T-helper 2 cell treated with Interferon-gamma antibody and Interleukin-4, amounts not matched to agents 100 ng/mL and 5 ng/mL, for 36 hours (primary cell): Measurements from ENCODE around the gene PPP1R7. TPM values are rescaled to one million over a fixed set of nuclear protein-coding genes. Genes with fewer than 3 reads are reported as not detected.

ENCODE experiments used
- intact Hi-C: fragments of 100-400 bp; cut with micrococcal nuclease; formaldehyde crosslinking; loops from one replicate; pipeline ENCODE4 v1.15.1; 2023
- total RNA-seq: library from RNA; stranded (reverse); gene quantifications from 2 replicates; pipeline ENCODE4 v1.2.3, GENCODE V29; 2022

PPP1R7 gene
- total RNA-seq, 1 donor from 2014 or later, result 93.6 TPM

DNA sequence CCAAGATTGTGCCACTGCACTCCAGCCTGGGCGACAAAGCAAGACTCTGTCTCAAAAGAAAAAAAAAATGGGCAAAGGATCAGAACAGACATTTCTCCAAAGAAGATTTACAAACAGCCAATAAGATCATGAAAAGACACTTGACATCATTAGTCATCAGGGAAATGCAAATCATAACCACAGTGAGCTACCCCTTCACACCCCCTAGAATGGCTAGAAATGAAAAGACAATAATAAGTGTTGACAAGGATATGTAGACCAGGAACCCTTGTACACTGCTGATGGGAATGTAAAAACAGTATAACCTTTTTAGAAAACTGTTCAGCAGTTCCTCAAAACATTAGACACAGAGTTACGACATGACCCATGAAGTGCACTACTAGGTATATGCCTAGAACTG, 29.8 kb upstream of the PPP1R7 start:
- intact Hi-C loops, result no loop called here

DNA sequence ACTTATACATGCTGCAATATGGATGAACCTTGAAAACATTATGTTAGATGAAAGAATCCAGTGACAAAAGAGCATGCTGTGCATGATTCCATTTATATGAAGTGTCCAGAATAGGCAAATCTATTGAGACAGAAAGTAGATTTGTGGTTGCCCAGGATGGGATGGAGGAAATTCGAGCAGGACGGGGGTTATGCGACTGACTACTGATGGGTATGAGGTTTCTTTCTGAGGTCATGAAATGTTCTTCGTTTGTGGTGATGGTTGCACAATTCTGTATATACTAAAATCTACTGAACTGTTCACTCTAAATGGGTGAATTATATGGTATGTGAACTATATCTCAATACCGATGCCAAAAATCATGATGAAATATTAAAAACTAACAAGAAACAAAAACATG, 29.3 kb upstream of the PPP1R7 start:
- intact Hi-C loops, result no loop called here

DNA sequence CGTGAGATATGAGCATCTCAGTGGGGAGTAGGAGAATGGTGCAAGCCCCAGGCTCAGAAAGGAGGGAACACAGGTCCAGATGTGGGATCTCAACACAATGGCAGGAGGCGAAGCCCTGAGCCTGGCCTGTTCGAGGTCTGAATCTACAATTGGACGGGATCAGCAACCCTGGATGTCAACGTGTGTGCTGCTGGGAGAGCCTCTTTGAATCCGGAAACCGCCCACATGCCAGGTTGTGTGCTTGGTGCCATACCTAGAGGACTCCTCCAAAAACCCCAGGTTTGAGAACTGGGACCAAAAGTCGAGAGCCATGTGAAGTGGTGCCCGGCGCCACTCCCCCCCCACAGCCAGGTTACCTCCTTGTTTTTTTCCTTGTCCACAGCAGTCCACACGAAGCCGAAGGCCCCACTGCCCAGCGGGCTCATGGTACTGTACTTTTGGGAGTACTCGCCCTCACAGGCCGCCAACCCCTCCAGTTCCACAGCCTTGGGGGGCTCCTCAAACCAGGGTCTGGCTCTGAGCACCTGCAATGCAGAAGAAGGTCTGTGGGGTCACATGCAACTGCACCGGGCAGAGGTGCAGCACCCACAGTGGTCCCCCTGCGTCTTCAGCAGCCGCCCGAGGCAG, 27.8 kb upstream of the PPP1R7 start:
- intact Hi-C loops, result no loop called here

DNA sequence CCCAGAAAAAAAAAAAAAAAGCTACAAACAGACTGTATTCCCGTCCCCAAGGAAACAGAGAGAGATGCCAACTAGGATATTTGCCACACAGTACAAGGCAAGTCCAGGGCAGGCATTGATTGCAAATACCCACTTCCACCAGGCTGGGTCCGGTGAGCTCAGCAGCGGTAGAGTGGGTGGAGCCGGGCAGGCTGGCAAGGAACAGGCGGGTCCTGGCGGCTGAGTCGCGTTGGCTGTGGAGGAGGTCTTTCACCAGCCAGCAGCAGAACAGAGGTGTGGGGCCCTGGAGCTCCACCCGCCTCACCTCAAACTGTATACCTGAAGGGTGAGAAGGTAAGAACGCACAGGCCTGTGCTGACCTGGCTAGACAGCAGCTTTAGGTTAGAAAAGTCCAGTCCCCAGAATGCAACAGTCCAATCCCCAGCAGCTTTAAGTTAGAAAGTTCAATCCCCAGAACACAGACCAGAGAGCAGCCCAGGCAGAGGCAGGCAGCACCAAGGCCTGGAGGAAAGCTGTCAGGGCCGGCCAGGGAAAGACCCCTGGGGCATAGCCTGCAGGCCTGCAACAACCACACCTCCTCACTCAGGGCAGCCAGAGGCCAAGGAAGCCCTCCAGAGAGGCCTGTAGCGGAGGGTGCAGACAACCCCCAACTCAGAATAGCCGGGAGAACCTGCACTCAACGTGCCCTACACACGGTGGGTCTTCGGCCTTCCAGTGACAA, 26.3 kb upstream of the PPP1R7 start:
- intact Hi-C loops, result no loop called here

DNA sequence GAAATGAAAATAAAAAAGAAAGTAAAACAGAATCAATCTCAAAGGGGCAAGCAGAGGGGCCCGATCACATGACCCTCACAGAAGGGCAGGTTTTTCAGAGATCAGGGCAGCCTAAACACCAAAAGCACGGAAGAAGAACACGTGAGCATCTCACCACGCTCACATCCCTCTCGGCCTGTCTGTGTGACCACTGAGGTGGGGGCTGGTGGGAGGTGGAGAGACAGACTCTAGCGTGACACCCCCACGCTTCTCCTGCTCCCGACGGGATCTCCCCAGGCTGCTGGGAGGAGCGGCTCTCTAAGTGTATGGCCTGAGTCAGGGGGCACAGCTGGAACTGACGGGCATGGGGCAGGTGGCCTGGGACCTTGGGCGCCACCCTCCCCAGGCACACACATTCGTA, 24.6 kb upstream of the PPP1R7 start:
- intact Hi-C loops, result no loop called here

DNA sequence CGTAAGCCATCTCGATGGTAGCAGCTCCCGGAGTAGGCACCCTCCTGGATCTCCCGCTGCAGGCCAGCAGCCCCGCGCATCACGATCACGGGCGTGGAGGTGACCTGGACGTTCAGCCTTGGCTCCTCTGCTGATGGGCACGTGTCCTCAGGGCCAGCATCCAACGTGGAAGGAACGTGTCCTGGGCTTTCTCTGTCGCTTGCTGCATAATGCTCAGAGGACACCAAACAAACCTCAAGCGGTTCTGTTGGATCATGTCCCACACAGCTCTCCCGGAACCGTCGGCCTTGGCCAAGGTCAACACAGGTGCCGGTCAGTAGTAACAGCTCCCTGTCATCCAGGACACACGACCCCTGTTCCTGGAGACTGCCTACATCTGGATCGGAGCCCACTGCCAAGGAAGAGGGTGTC, 24.1 kb upstream of the PPP1R7 start:
- intact Hi-C loops, result no loop called here

DNA sequence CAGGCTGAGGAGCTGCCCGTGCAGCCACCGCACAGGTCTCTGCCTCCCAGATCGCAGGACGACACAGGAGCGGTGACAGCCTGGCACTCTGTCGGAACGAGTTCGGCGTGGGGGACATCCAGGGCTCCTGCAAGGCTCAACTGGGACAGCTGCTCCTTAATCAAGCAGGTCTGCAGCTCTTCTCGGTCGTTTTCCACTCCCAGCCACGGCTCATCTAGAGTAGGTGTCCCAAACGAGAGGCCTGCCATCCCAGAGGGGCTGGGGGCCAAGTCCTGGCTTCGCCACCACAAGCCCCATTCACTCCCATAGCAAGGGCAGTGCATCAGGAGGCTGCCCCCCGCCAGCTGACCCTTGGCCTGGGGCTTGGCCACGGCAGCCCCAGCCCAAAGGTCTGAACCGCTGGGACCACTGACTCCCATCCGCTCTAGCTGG, 23.5 kb upstream of the PPP1R7 start:
- intact Hi-C loops, result no loop called here

DNA sequence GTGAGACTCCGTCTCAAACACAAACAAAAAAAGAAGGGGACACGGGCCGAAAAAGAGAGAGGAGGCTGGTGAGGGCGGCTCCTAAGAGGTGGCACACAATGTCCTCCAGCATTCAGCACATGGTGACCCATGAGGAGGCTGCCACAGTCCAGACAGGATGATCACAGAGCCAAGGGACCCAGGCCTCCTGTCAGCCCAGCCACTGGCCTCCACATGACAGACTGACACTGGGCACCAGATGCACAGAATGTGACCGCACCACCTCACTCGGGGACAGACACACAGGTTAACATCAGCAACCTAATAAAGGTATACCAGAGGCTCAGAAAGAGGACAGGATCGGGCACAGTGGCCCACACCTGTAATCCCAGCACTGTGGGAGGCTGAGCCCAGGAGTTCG, 22.0 kb upstream of the PPP1R7 start:
- intact Hi-C loops, result no loop called here

DNA sequence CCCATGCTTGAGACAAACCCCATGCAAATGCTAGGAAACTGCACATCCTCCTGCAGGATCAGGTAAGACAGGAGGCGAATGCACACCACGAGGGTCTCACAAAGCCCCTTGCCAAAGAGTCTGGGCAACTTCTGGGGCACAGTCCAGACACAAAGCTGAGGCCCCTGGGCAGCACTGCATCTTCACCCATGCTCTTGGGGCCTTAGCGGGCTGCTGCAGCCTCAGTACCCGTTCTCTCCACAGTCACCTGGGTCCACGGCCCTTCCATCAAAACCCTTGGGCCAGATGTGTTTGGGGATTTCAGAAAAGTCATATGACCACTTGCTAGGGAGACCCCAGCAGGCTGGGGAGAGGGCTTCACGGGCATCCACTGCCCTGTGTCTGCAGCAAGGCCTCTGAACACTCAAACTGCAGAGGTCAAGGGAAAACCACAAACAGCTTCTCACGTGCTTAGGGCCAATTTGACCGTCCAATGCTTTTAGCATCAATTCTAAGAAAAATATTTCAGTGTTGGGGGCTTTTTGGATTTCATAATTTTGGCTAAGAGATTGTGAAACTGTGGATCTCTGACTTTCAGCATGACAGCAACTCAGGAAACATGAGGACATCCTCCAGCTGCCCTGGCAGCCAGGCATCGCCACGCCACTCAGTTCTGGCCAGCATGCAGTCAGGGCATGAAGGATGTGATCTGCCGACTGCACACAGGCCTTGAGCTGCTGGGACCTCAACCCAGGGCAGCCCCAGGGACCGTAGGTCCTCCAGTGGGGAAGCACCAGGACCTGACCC, 21.0 kb upstream of the PPP1R7 start:
- intact Hi-C loops, result no loop called here

DNA sequence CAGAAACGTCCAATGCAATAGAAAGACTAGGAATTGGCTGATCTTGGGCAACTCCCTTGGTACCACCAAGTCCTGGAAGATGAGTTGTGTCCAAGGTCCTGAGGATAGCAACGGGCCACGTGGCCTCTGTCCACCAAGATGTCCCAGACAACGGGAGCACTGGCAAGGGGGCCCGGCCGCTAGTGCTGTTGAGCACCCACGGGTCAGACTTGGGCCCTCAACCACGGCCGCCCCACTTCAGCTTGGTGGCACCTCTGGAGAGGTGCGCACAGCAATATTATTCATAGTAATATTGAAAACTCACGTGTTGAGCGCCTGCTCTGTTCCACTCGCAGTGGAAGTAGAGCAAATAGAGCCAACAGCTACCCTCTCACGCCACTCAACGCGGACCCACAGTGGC, 20.0 kb upstream of the PPP1R7 start:
- intact Hi-C loops, result no loop called here

DNA sequence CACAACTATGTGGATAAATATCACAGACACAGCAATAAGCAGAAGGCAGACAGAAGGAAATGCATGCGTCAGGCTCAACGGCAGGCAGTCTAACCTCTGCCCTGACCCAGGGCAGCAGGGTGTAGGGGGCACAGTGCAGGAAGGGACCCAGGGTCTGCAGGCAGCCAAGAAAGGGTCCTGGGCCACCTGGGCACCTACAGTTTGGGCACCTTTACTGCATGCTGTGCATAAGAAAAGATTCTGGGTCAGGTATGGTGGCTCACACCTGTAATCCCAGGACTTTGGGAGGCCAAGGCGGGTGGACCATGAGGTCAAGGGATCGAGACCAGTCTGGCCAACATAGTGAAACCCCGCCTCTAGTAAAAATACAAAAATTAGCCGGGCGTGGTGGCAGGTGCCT, 18.7 kb upstream of the PPP1R7 start:
- intact Hi-C loops, result no loop called here

DNA sequence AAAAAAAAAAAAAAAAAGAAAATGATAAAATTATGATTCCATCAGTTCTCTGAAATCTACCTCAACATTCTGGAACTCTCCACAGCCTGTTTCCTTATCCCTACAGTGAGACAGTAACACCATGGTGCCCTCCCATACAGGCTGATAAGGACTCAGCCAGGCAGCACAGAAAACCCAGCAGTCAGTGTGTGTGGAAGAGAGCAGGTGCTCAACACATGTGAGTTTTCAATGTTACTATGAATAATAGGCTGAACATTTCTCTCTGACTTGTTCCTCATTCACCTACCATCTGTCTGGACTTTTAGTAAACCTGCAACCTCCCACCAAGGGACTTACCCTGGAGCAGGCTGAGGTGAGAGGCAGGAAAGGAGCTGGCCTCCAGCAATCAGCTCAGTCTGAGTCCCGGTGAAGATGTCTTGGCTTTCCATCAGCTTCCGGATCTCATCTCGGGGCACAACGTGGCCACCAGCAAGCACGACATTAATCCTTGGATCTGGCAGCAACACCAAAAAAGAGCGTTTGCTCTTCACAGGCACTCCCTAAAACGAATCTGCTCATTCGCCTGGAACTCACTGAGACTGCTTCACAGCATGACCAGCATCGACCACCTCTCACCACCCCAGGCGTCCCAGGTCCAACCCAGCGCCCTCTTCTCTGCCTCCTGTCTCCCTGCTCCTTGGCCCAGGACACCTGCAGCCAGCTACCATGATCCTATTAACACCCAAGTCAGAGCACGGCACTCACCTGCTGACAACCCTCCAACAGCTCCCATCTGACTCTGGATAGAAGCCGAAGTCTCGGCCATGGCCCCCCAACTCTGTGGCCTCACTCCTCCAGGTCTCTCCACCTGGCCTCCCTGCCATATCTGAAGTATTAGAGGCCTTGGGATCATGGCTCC, 17.5 kb upstream of the PPP1R7 start:
- intact Hi-C loops, result no loop called here

DNA sequence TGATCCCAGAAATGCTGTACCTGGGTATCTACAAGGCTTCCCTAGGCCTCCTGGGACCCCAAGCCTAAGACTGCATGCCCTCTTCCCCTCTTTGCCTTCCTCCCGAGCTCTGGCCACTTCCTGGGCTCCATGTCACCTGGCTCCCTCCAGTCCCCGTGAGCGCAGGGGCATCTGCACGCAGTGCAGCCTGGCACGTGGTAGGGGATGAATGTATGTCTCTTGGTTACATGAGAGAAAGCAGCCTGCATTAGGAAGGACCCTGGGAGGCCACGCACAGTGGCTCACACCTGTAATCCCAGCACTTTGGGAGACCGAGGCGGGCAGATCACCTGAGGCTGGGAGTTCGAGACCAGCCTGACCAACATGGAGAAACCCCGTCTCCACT, 16.8 kb upstream of the PPP1R7 start:
- intact Hi-C loops, result no loop called here

DNA sequence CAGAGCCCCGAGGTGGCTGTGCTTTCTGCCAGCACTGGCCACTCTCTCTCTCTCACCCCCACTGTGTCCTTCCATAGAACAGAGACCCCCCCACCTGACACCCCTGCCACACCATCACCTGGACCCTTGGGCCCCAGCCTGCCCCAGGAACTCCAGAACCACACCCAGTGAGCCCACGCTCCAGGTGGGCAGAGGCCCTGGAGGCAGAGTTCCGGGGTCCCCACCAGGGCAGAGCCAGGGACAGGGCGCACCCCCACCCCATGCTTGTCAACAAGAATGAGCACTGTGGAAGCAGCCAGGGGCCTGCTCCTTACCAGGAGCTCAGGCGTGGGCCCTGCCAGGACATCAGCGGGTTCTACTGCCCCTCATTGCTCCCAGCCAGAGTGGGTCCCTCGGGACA, 15.6 kb upstream of the PPP1R7 start:
- intact Hi-C loops, result no loop called here

DNA sequence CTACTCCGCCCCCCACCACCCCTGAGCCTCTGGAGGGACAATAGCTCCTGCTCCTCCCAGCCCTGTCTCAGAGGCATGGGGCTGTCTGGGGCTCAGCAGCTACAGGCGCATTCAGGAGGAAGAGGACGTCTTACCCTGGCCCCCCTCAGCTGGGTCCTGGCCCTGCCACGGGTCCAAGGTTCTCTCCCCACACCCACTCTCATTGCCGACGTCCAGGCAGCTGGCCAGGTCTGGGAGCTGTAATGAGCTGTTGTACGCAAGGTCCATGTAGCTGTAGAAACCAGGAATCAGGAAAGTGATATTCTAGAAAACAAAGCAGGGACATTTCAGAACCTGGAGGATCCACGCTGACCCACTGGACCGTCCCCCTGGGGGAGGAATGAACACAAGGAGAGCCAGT, 14.5 kb upstream of the PPP1R7 start:
- intact Hi-C loops, result no loop called here

DNA sequence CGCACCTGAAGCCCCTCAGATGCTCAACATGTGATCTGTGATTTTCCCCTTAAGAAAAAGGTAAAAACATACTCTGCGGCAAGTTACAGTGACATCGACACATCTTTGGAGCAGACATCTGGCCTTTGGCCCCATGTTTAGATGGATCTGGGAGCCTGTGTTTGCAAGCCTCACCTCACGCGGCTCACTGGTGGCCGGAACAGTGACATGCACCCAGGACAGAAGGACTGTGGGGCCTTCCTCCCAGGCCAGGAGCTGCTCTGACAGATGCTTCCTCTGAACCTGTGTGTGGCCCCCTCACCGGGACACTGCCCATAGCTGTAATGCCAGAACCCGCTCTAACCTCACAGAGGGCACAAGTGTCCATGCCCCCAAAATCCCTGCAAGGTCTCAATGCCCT, 14.1 kb upstream of the PPP1R7 start:
- intact Hi-C loops, result no loop called here

DNA sequence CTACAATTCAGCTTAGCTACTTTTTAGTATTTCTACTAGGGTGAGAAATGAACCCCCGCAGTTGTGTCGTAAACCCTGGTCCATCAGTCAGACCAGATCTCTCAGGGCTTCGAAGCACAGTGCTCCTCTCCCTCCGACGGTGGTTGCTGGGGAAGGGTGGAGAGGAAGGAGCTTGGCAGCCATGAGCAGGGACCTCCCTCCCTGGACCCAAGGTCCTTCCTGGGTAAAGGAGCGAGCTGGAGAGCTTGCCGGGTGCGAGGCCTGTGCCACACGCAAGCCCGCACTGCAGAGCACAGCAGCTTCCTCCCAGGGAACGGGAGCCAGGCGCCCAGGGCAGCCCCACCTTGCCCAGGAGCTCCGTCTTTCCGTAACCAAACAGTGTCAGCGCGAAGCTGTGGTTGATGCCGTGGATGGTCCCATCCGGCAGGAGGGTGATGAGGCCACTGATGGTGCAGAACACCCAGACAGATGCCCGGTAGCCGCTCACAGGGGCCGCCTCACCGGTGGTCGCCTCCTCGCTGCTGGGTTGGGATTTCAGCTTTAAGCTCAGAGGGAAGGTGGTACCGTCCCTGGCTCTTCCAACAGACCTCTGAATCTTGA, 13.5 kb upstream of the PPP1R7 start:
- intact Hi-C loops, result no loop called here

DNA sequence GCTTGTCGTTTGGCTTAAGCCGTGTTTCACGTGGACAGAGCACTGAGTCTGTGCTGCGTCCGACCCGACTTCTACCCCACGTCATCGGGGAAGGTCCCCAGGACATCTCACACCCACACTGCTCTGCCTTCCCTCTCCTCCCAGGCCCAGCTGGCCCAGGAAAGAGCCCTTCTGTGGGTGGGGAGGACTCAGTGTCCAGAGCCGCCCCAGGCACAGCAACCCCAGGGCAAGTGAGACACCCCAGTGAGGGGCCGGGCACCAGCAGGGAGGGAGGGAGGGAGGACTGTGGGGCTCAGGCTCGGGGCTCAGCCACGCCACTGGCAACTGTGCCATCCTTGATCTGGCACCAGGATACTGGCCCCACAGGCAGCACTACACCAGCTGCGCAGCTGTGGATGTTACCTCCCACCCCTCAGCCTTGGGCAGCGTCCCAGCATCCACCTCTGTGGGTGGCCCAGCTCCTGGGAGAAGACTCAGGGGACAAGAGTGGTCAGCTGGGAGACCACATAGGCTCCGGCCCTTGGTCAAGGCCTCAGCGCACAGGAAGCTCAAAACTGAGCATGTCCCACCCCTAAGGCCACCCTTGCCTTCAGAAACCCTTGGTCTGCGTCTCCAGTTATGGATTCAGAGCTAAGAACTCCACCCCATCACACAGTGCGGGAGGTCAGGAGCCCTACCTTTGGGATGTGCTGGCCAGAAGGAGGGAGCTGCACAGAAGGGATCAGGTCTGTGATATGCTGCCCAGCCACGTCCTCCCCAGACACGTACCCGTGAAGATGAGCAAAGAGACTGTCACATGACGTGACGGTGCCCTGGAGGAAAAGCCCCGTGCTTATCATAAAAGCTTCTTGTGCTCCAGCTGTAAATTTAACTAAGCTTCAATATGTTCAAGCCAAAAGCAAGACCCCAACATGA, 12.7 kb upstream of the PPP1R7 start:
- intact Hi-C loops, result no loop called here

DNA sequence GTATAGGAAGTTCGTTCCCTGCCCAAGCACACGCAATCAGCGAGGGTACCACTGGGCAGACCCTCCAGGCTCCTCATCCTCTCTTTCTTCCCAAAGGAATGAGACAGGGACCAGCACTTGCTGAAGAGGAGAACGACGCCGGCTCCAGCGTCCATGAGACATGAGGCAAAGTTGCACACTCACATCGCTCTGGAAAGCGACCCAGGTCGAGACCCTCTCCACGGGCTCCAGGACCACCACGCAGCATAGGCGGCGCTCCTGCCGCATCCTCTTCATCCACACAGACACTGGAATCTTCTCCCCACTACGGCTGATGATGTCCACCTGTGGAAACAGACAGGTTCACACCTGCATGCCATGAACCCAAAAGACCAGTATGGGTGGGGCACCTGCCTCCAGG, 11.8 kb upstream of the PPP1R7 start:
- intact Hi-C loops, result no loop called here
